ENCODE results near the gene COX8A. TPM values are rescaled to one million over a fixed set of nuclear protein-coding genes. Genes with fewer than 3 reads are reported as not detected.

Gene COX8A
- total and polyA plus RNA-seq, 10 of the 15 experiments (the other 5 are each of a cell fraction or from before 2014, with no cell fraction given) = 243 to 1,476 (median 522) TPM

- in situ Hi-C loops (cut with MboI) = no loop called here
- no peak for FAIRE-seq
- H3K9me3 ChIP-seq (replicated peaks; ENCODE audit: control insufficient read depth, insufficient read depth, low read length) = no peaks in the 10 kb centered on the region
- ChIA-PET CTCF (no interaction called here), SMC1A (ENCODE audit: uncharacterized antibody, unreplicated experiment) (interaction anchor here (1.2 kb wide), 1 partner anchor 12 kb away, joined by 3 read pairs; no protein-coding TSS in a partner anchor), RAD21 (ENCODE audit: unreplicated experiment) (no interaction called here), POLR2A (no interaction called here)
- TF ChIP-seq MEF2B (IDR thresholded peaks at IDR 0.05; ENCODE audit: partially characterized antibody, poor library complexity, severe bottlenecking) (no peak), BMI1 (IDR thresholded peaks at IDR 0.05; ENCODE audit: borderline replicate concordance) (no peak), CTCF (IDR thresholded peaks at IDR 0.05 in 2 of 3, conservative IDR thresholded peaks at IDR 0.05 in 1 of 3; ENCODE audit: control insufficient read depth in 2 of 3, extremely low read depth in 1 of 3, insufficient read depth in 1 of 3, low read depth in 3 of 3, low read length in 3 of 3) (no peak), PAX8 (IDR thresholded peaks at IDR 0.05) (no peak), NFIC (IDR thresholded peaks at IDR 0.05; ENCODE audit: low read depth, low read length) (no peak), HDAC2 (IDR thresholded peaks at IDR 0.05) (no peak), NBN (IDR thresholded peaks at IDR 0.05) (no peak), CBX3 (IDR thresholded peaks at IDR 0.05; ENCODE audit: borderline replicate concordance, low read depth) (no peak), ATF7 (IDR thresholded peaks at IDR 0.05; ENCODE audit: low read depth) (no peak), BRCA1 (IDR thresholded peaks at IDR 0.05; ENCODE audit: low read depth, low read length) (no peak)
- TF ChIP-seq, protein P1, sequence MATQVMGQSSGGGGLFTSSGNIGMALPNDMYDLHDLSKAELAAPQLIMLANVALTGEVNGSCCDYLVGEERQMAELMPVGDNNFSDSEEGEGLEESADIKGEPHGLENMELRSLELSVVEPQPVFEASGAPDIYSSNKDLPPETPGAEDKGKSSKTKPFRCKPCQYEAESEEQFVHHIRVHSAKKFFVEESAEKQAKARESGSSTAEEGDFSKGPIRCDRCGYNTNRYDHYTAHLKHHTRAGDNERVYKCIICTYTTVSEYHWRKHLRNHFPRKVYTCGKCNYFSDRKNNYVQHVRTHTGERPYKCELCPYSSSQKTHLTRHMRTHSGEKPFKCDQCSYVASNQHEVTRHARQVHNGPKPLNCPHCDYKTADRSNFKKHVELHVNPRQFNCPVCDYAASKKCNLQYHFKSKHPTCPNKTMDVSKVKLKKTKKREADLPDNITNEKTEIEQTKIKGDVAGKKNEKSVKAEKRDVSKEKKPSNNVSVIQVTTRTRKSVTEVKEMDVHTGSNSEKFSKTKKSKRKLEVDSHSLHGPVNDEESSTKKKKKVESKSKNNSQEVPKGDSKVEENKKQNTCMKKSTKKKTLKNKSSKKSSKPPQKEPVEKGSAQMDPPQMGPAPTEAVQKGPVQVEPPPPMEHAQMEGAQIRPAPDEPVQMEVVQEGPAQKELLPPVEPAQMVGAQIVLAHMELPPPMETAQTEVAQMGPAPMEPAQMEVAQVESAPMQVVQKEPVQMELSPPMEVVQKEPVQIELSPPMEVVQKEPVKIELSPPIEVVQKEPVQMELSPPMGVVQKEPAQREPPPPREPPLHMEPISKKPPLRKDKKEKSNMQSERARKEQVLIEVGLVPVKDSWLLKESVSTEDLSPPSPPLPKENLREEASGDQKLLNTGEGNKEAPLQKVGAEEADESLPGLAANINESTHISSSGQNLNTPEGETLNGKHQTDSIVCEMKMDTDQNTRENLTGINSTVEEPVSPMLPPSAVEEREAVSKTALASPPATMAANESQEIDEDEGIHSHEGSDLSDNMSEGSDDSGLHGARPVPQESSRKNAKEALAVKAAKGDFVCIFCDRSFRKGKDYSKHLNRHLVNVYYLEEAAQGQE (IDR thresholded peaks at IDR 0.05; ENCODE audit: low read depth, low read length) = no peak
- intact Hi-C loops (cut with micrococcal nuclease; ENCODE audit: unreplicated experiment) = no loop called here
- WGBS (ENCODE audit: insufficient coverage, insufficient replicate concordance, low lambda C conversion rate, missing lambda C conversion rate) = 0% methylated on average over 1 of the region's 1 CpG
- no peaks in the 10 kb centered on the region; a peak in 1 of 4 replicates for H3K27me3 ChIP-seq (replicated peaks in 1 of 2; ENCODE audit: control insufficient read depth in 2 of 2, insufficient read depth in 2 of 2, low read length in 1 of 2)
- no peak overlapping the region for H3K4me2 ChIP-seq (ENCODE audit: control insufficient read depth, insufficient read depth)
- no peaks in the 10 kb centered on the region for H4K20me1 ChIP-seq (ENCODE audit: control insufficient read depth, insufficient read depth)
- no peak overlapping the region for H2AFZ ChIP-seq (ENCODE audit: control insufficient read depth, low read depth, low read length)
- no peak for ATAC-seq
- H3K36me3 ChIP-seq (ENCODE audit: control insufficient read depth in 2 of 2, insufficient read depth in 2 of 2, low read length in 1 of 2) = no peaks in the 10 kb centered on the region
- no peaks in the 10 kb centered on the region for H3K79me2 ChIP-seq (ENCODE audit: control insufficient read depth, insufficient read depth, low read length)
- H3K9ac ChIP-seq (ENCODE audit: control insufficient read depth, insufficient read depth, low read length) = no peak overlapping the region
- DNase-seq (ENCODE audit: low read depth, low spot score) = no peak
- no peak overlapping the region for H3K4me3 ChIP-seq
- no peak overlapping the region for H3K27ac ChIP-seq (ENCODE audit: control insufficient read depth, insufficient read depth)
- 0 out of 2 replicates have a peak, but pooled peaks cover 4% of the 10 kb centered on the region for H3K4me1 ChIP-seq (ENCODE audit: control insufficient read depth, insufficient read depth, low read length)
- no TSS peak for BruUV-seq (replicated peaks)
These were observed 41.0 kb upstream of the COX8A start for GRCh38 chr11:63933459-63933858.
